ENCODE measurements around the gene MACF1. TPM values are rescaled to one million over a fixed set of nuclear protein-coding genes. Genes with fewer than 3 reads are reported as not detected.

Gene MACF1
- total RNA-seq, 1 experiment from 2014 or later = 190 TPM

DNA sequence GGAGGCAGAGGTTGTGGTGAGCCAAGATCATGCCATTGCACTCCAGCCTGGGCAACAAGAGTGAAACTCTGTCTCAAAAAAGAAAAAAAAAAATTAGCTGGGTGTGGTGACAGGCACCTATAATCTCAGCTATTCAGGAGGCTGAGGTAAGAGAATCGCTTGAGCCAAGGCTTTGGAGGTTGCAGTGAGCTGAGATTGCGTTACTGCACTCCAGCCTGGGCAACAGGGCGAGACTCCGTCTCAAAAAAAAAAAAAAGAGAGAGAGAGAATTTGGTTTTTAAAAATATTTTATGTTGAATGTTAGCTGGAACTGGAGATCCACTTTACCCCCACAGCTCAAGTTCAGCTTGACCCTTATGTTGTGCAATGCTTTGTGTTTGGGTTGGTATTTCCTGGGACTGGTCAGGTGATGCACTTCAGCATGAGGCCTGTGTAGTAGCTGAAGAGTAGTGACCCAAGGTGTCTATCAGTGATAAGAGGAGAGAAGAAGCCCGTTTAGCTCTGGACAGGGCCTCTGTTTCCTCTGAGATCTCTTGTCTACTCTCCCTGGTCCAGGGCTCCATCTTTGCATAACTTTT, 36.8 kb upstream of the MACF1 start:
- H3K4me3 Mint-ChIP-seq = no peak overlapping the region
- Histone ChIP-seq H3T11ph (ENCODE audit: low read length) (no peak overlapping the region), H3K4me2 (ENCODE audit: insufficient read depth, insufficient read length, low read length) (no peak overlapping the region), H4K5ac (ENCODE audit: insufficient read length, low read depth, low read length) (no peak overlapping the region), H3K9ac (ENCODE audit: extremely low read depth, insufficient read length, low read length) (no peak overlapping the region), H3K27me3 (ENCODE audit: insufficient read depth, low read length) (no peaks in the 10 kb centered on the region), H3K9me3 (ENCODE audit: control insufficient read depth, low read depth, low read length) (no peaks in the 10 kb centered on the region), H3K4ac (ENCODE audit: low read depth, low read length) (no peak overlapping the region), H3K14ac (ENCODE audit: insufficient read depth, low read length) (no peak overlapping the region), H4K8ac (replicated peaks; ENCODE audit: insufficient read length, low read depth, low read length) (no peak overlapping the region), H2BK120ac (ENCODE audit: low read depth, low read length, poor library complexity, severe bottlenecking) (no peak overlapping the region), H4K91ac (ENCODE audit: insufficient read length, low read depth, low read length) (no peak overlapping the region), H2BK12ac (ENCODE audit: insufficient read length, low read depth, low read length) (no peak overlapping the region), H3K27ac (ENCODE audit: insufficient read length, low read depth, low read length) (no peak overlapping the region), H4K20me1 (ENCODE audit: control insufficient read depth, insufficient read depth, insufficient read length) (no peaks in the 10 kb centered on the region), H2AK5ac (ENCODE audit: insufficient read length, low read length) (no peak overlapping the region), H3K56ac (ENCODE audit: insufficient read length, low read depth, low read length) (no peak overlapping the region), H2BK20ac (ENCODE audit: low read depth, low read length, poor library complexity, severe bottlenecking) (no peak overlapping the region), H2BK15ac (ENCODE audit: low read depth, low read length) (no peak overlapping the region), H3K79me2 (ENCODE audit: insufficient read depth, low read length) (peaks cover 46% of the 10 kb centered on the region; the same call in 1 of the 2 replicates), H3K18ac (ENCODE audit: insufficient read length, low read depth, low read length) (no peak overlapping the region), H3K23me2 (ENCODE audit: insufficient read length, low read depth, low read length, poor library complexity, severe bottlenecking) (no peaks in the 10 kb centered on the region), H3K4me1 (ENCODE audit: insufficient read depth, low read length) (peaks cover 14% of the 10 kb centered on the region; the same call in 1 of the 2 replicates), H2BK5ac (ENCODE audit: insufficient read length, low read length) (no peak overlapping the region), H3K79me1 (ENCODE audit: insufficient read depth, low read depth, low read length, poor library complexity, severe bottlenecking) (peaks cover 12% of the 10 kb centered on the region), H3K23ac (ENCODE audit: insufficient read length, low read depth, low read length) (no peak overlapping the region), H2AFZ (ENCODE audit: low read length) (no peak overlapping the region)
- TF ChIP-seq CTCF (conservative IDR thresholded peaks at IDR 0.05) = no peak
- H3K9me3 Mint-ChIP-seq = no peaks in the 10 kb centered on the region
- no peaks in the 10 kb centered on the region for H3K27me3 Mint-ChIP-seq (ENCODE audit: low read depth)
- DNase-seq = no peak
- peak overlapping the region; percentile 23 to 78 (median 64); a peak in 5 of 7 replicates for H3K27ac Mint-ChIP-seq
- WGBS (ENCODE audit: extremely low coverage, insufficient read length, low lambda C conversion rate) = no CpG with 5 or more reads among the region's 5 CpGs
- H3K4me1 Mint-ChIP-seq = peaks cover 72 to 74% of the 10 kb centered on the region in 2 experiments
- H3K36me3 Mint-ChIP-seq (ENCODE audit: insufficient read depth in 1 of 3, low read depth in 3 of 3) = no peaks in the 10 kb centered on the region
